ENCODE measurements around the gene GPRIN2.

Gene GPRIN2

DNA sequence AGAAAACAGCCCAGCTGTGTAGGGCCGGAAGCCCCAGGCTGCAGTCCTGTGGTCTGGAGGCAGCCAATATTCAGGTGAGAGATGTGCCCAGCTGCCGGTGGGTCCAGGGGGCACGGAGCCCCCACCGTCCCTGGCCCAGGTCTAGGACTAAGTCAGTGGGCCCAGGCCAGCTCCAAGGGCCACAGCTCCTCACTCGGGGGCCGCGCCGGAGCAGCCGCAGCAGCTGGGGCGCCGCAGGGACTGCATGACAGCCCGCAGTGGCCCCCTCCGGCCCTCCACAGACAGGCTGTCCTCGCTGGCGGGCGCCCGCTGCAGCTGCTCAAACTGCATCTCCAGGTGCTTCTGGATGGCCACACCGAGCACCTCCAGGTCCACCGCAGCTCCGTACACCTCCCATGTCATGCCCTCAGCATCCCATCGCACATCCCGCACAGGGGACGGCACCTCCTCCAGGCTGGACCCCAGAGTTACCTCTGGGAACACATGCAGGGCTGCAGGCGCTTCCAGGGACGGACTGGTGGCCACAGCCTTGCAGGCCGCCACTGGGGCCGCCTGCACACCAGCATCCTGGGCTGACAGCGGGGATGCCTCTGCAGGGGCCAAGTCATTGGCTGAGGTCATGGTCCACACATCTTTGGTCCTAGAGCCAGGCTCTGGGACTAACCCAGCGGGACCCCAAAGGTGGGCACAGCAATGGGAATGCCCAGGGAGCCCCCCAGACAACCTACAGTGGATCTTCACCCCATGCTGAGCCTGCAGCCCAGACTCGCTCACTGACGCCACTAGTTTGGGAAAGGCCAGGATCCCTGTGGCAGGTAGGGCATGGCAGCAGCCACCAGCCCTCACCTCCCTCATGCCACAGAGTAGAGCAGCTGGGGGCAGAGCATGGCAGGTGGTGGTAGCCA is 7.0 kb downstream of the GPRIN2 start:
- DNase-seq (ENCODE audit: low read depth): no peak
- TF ChIP-seq CTCF (conservative IDR thresholded peaks at IDR 0.05; ENCODE audit: low read depth, low read length): no peak
- H3K4me3 ChIP-seq (ENCODE audit: low read length): no peak overlapping the region

DNA sequence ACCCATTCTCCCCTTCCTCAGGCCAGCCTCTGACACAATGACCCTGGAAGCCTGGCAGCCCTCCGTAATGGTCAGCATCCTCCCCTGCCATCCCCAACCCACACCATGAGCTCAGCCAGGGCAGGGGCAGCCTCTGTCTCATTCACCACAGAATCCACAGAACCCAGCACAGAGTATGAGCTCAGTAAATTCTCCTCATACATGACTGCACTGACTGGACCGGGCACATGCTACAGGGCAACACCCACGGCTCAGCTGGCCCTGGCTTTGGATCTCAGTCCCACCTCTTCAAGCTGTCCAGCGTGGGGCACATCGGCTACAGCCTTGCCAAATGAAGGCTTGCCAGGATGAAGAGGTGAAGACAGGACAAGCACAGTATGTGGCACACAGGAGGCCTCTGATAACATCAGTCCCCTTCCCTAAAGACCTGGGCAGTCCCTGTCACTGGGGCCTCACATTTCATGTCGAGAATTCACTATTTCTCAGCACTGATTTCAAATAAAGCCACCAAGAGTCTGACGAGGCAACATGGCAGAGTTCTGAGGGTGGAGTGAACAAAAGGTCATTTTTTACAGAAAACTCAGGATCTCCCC is 7.9 kb downstream of the GPRIN2 start:
- H3K4me3 ChIP-seq (ENCODE audit: low read length): no peak overlapping the region
- no peak for DNase-seq (ENCODE audit: low read depth)
- no peak for TF ChIP-seq CTCF (conservative IDR thresholded peaks at IDR 0.05; ENCODE audit: low read depth, low read length)

DNA sequence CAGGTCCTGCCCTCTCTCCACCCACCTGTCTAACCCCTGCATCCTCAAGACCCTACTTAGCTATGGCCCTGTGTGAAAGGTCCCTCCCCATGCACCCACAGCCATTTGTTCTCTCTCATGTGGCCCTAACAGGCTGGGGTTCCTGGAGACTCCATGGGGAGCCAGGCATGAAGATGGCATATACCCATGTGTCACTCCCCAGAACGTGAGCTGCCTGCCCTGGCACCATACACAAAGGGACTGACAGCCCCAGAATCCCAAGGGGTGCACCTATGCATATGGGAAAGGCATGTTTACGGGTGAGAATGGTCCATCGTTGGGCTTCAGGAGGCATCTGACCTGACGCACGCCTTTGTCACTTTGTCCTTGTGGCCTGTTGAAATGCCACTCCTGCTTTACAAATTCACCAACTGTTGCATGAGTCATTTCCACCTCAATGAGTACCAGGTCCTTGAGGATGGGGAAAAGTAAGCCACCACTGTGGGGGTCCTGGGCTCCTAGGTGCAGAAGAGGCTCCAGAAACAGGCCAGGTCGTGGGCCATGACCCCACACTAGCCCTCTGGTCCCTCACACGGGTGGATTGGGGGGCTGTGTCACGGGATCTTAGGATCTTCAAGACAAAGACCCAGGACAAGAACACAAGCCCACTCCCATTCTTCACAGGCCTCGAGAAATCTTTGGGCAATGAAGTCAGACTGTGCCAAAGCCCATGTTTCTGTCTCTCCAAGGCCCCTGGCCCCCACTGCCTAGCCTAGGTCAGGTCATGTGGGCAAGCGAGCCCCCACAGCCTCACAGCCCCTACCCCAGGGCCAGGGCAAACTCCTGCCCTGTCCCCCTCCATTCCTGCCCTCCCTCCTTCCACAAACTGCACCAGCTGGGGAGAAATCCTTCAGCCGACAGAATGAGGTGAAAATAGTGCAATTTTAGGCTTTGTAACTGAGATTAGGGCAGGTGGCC is 8.6 kb downstream of the GPRIN2 start:
- no peak overlapping the region for H3K4me3 ChIP-seq (ENCODE audit: low read length)
- no peak for TF ChIP-seq CTCF (conservative IDR thresholded peaks at IDR 0.05; ENCODE audit: low read depth, low read length)
- DNase-seq (ENCODE audit: low read depth): no peak

GRCh38 chr10:46546591-46547540 is 9.6 kb downstream of the GPRIN2 start:
- no peak for DNase-seq (ENCODE audit: low read depth)
- TF ChIP-seq CTCF (conservative IDR thresholded peaks at IDR 0.05; ENCODE audit: low read depth, low read length): no peak
- H3K4me3 ChIP-seq (ENCODE audit: low read length): no peak overlapping the region

GRCh38 chr10:46545861-46546590 is 10.4 kb downstream of the GPRIN2 start:
- TF ChIP-seq CTCF (conservative IDR thresholded peaks at IDR 0.05; ENCODE audit: low read depth, low read length): no peak
- no peak for DNase-seq (ENCODE audit: low read depth)
- H3K4me3 ChIP-seq (ENCODE audit: low read length): no peak overlapping the region
